HG02759 (cell line): ENCODE measurements around the gene SLC51A.
"Not testable (repeated sequence)": the region's sequence is repeated elsewhere in the genome, so short reads cannot be mapped to it uniquely, and the experiment has no call there.

Experiments used
- ATAC-seq: cut with Tn5 transposase; IDR thresholded peaks from one replicate; pipeline ENCODE4 v1.9.1; 2021; ENCODE audit warnings: mild to moderate bottlenecking, moderate library complexity; ENCODE audit not compliant: unreplicated experiment

The SLC51A gene

GRCh38 chr3:196237203-196237602, 20.9 kb downstream of the SLC51A start:
- ATAC-seq, result no peak

GRCh38 chr3:196238612-196239560, 22.6 kb downstream of the SLC51A start:
- no peak for ATAC-seq

- no peak for ATAC-seq
Measured at GRCh38 chr3:196240424-196240823, 24.1 kb downstream of the SLC51A start.

- no peak for ATAC-seq
Measured at GRCh38 chr3:196241704-196242103, 25.4 kb downstream of the SLC51A start.

GRCh38 chr3:196244166-196244565, 27.8 kb downstream of the SLC51A start:
- ATAC-seq, result not testable (repeated sequence)

GRCh38 chr3:196246612-196247308, 30.4 kb downstream of the SLC51A start:
- ATAC-seq, result no peak

GRCh38 chr3:196251918-196252317, 35.6 kb downstream of the SLC51A start:
- no peak for ATAC-seq

GRCh38 chr3:196254376-196255283, 38.3 kb downstream of the SLC51A start:
- ATAC-seq, result no peak

GRCh38 chr3:196255776-196256175, 39.4 kb downstream of the SLC51A start:
- no peak for ATAC-seq

GRCh38 chr3:196260784-196261183, 44.5 kb downstream of the SLC51A start:
- ATAC-seq, result no peak

GRCh38 chr3:196263819-196264218, 47.5 kb downstream of the SLC51A start:
- ATAC-seq, result no peak

- ATAC-seq, result no peak
Measured at GRCh38 chr3:196268284-196269163, 52.2 kb downstream of the SLC51A start.

- no peak for ATAC-seq
Measured at GRCh38 chr3:196270499-196270898, 54.2 kb downstream of the SLC51A start.

- no peak for ATAC-seq
Measured at GRCh38 chr3:196272826-196273225, 56.5 kb downstream of the SLC51A start.

GRCh38 chr3:196273655-196274054, 57.3 kb downstream of the SLC51A start:
- ATAC-seq, result no peak

- peak; percentile 71 for ATAC-seq
Measured at GRCh38 chr3:196274585-196274984, 58.3 kb downstream of the SLC51A start.

- no peak for ATAC-seq
Measured at GRCh38 chr3:196275126-196275525, 58.8 kb downstream of the SLC51A start.

GRCh38 chr3:196280689-196281440, 64.5 kb downstream of the SLC51A start:
- ATAC-seq, result peak; percentile 47

- no peak for ATAC-seq
Measured at GRCh38 chr3:196281962-196282361, 65.6 kb downstream of the SLC51A start.
